OCI-LY1 (cell line): Measurements from ENCODE around the gene SYK.

ENCODE experiments used
- EZH2 ChIP-seq: fragments of 200-600 bp; sonication (generic), shearing (Covaris generic); IDR thresholded peaks from 2 replicates; pipeline ENCODE4 v1.8.0; 2017; ENCODE audit warnings: borderline replicate concordance, mixed run types, mild to moderate bottlenecking, antibody characterized with exemption, low read length, moderate library complexity, mixed read lengths
- TF ChIP-seq, protein P1 (sequence below): fragments of 200-600 bp; sonication (generic), shearing (Covaris generic); IDR thresholded peaks from 2 replicates; pipeline ENCODE4 v1.5.1; 2017; ENCODE audit warnings: mild to moderate bottlenecking, antibody characterized with exemption, low read length, moderate library complexity, mixed read lengths

- TF ChIP-seq, protein P1, sequence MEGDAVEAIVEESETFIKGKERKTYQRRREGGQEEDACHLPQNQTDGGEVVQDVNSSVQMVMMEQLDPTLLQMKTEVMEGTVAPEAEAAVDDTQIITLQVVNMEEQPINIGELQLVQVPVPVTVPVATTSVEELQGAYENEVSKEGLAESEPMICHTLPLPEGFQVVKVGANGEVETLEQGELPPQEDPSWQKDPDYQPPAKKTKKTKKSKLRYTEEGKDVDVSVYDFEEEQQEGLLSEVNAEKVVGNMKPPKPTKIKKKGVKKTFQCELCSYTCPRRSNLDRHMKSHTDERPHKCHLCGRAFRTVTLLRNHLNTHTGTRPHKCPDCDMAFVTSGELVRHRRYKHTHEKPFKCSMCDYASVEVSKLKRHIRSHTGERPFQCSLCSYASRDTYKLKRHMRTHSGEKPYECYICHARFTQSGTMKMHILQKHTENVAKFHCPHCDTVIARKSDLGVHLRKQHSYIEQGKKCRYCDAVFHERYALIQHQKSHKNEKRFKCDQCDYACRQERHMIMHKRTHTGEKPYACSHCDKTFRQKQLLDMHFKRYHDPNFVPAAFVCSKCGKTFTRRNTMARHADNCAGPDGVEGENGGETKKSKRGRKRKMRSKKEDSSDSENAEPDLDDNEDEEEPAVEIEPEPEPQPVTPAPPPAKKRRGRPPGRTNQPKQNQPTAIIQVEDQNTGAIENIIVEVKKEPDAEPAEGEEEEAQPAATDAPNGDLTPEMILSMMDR, result no peak
- no peak for TF ChIP-seq EZH2
These were observed 6.8 kb downstream of the SYK start for GRCh38 chr9:90808398-90808797.
